IPS-NIHi7 (cell line): Measurements from ENCODE around the gene FAM168A.

Experiments
- DNase-seq: peaks from one replicate; pipeline ENCODE4 v3.0.0; 2012; ENCODE audit warnings: mixed read lengths; ENCODE audit errors: extremely low spot score

Gene FAM168A

GRCh38 chr11:73389916-73390315, 208.0 kb downstream of the FAM168A start:
- no peak for DNase-seq

- DNase-seq: no peak
Measured at GRCh38 chr11:73389134-73389525, 208.8 kb downstream of the FAM168A start.

GRCh38 chr11:73388265-73389133, 209.4 kb downstream of the FAM168A start:
- peak; percentile 41 for DNase-seq

- DNase-seq: no peak
Measured at GRCh38 chr11:73387594-73388264, 210.2 kb downstream of the FAM168A start.

- DNase-seq: no peak
Measured at GRCh38 chr11:73386546-73386945, 211.4 kb downstream of the FAM168A start.

- no peak for DNase-seq
Measured at GRCh38 chr11:73386016-73386415, 211.9 kb downstream of the FAM168A start.

- DNase-seq: no peak
Measured at GRCh38 chr11:73384872-73385689, 212.8 kb downstream of the FAM168A start.

GRCh38 chr11:73384531-73384871, 213.4 kb downstream of the FAM168A start:
- no peak for DNase-seq

GRCh38 chr11:73384125-73384441, 213.8 kb downstream of the FAM168A start:
- DNase-seq: no peak

GRCh38 chr11:73383249-73384124, 214.4 kb downstream of the FAM168A start:
- no peak for DNase-seq

- no peak for DNase-seq
Measured at GRCh38 chr11:73382747-73383146, 215.2 kb downstream of the FAM168A start.

- DNase-seq: no peak
Measured at GRCh38 chr11:73382183-73382582, 215.7 kb downstream of the FAM168A start.

- no peak for DNase-seq
Measured at GRCh38 chr11:73381589-73381988, 216.3 kb downstream of the FAM168A start.

GRCh38 chr11:73380897-73381410, 217.0 kb downstream of the FAM168A start:
- no peak for DNase-seq

- DNase-seq: no peak
Measured at GRCh38 chr11:73380331-73380730, 217.6 kb downstream of the FAM168A start.

- DNase-seq: no peak
Measured at GRCh38 chr11:73379189-73379880, 218.6 kb downstream of the FAM168A start.

- peak; percentile 50 for DNase-seq
Measured at GRCh38 chr11:73376803-73377629, 220.9 kb downstream of the FAM168A start.

- DNase-seq: peak; percentile 98
Measured at GRCh38 chr11:73376160-73376802, 221.6 kb downstream of the FAM168A start, which contains the start of gene RELT. Gene RELT, plus strand, starts transcription at chr11:73376399. Its CDS starts 12,738 bp downstream, at chr11:73389137.

- DNase-seq: no peak
Measured at GRCh38 chr11:73375830-73376159, 222.1 kb downstream of the FAM168A start.
